GM10266 (cell line): ENCODE measurements around the gene TTC34.
"Not testable (repeated sequence)": the region's sequence is repeated elsewhere in the genome, so short reads cannot be mapped to it uniquely, and the experiment has no call there.

Experiments
- DNase-seq: peaks from one replicate; pipeline ENCODE4 v3.0.0; 2012; ENCODE audit errors: extremely low spot score
- TF ChIP-seq, protein P1 (sequence below): IDR thresholded peaks from 2 replicates; pipeline ENCODE4 v1.5.1; 2012; ENCODE audit warnings: mild to moderate bottlenecking, low read depth; ENCODE audit not compliant: control insufficient read depth, insufficient read depth; ENCODE audit errors: missing control alignments

The TTC34 gene

DNA sequence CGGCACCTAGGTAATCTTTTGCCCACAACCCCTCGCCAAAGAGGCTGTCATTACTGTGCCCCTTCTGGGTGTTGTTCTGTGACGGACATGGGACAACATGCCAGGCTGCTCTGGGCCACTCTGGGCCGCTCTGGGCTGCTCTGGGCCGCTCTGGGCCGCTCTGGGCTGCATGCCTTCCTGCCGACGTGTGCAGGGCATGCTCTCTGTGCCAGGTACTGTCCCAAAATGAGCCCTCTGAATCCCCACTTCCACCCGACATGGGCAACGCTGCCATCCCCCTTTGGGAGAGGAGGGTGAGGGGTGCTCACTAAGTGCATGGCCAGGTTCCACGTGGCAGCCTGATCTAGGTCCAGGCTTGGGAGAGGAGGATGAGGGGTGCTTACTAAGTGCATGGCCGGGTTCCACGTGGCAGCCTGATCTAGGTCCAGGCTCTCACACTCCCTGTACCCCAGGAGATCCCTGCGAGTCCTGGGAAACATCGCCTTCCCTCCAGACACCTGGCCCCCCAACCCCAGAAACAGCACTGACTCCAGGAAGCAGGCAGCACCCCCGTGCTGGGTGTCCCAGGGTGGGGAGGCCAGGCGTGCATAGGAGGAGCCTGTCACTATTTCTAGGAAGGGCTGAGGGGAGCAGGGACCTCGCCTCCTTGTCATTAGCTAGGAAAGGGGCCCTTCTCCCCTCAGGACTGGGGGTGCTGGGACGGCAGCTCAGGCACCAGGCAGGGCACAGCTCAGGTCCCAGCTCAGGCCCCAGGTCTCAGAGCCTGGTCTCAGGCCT, 16.5 kb downstream of the TTC34 start:
- TF ChIP-seq, protein P1, sequence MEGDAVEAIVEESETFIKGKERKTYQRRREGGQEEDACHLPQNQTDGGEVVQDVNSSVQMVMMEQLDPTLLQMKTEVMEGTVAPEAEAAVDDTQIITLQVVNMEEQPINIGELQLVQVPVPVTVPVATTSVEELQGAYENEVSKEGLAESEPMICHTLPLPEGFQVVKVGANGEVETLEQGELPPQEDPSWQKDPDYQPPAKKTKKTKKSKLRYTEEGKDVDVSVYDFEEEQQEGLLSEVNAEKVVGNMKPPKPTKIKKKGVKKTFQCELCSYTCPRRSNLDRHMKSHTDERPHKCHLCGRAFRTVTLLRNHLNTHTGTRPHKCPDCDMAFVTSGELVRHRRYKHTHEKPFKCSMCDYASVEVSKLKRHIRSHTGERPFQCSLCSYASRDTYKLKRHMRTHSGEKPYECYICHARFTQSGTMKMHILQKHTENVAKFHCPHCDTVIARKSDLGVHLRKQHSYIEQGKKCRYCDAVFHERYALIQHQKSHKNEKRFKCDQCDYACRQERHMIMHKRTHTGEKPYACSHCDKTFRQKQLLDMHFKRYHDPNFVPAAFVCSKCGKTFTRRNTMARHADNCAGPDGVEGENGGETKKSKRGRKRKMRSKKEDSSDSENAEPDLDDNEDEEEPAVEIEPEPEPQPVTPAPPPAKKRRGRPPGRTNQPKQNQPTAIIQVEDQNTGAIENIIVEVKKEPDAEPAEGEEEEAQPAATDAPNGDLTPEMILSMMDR = no peak

DNA sequence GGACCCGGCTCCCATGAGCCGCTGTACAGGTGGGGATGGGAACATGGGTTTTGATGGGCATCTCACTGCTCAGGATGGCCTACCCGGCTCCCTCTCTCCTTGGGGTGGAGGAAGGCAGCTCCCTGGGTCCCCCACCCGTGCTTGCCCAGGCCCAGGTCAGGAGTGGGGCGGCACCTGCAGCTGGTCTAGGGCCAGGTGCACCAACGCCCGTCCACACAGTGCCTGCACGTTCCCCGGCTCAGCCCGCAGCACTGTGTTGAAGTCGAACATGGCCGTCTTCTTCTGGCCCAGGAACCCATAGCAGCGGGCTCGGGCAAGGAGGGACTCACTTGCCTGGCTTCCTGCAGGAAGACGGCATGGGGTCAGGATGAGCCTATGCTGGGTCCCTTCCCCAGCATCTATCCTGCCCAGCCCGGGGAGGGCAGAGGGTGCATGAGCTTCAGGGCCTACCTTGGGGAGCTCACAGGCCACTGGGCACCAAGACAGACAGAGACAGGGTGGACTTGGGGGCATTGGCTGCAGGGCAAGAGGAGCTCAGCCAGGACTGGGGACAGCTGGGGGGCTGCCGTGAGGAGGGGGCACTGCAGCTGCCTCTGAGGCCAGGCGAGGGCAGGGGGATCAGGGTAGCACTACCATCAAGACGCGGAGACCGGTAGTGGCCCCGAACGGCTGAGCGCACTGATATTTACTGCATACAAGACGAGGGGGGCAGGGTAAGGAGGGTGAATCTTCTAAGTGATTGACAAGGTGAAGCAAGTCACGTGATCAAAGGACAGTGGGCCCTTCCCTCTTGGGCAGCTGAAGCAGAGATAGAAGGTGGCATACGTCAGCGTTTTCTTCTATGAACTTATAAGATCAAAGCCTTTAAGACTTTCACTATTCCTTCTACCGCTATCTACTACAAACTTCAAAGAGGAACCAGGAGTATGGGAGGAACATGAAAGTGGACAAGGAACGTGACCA, 17.8 kb downstream of the TTC34 start:
- no peak for DNase-seq
- TF ChIP-seq, protein P1 = no peak

More for the DNA sequence above, 16.5 kb downstream of the TTC34 start:
- no peak for DNase-seq

DNA sequence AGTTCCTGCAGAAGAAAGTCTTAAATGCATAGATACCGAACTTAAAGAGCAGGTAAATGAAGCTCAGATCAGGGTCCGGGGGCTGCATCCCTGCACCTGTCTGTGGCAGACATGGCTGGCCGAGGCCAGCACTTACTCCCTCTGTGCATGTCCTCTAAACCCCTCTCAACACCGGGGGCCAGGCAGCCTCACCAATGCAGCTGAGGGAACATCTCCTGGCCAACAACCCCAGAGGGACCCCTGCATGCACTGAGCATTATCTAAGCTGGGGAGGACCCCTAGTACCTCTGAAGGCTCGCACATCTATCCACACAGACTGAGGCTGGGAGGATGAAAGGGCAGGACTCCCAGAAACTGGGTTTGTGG, 18.4 kb downstream of the TTC34 start:
- no peak for DNase-seq
- TF ChIP-seq, protein P1 = no peak

DNA sequence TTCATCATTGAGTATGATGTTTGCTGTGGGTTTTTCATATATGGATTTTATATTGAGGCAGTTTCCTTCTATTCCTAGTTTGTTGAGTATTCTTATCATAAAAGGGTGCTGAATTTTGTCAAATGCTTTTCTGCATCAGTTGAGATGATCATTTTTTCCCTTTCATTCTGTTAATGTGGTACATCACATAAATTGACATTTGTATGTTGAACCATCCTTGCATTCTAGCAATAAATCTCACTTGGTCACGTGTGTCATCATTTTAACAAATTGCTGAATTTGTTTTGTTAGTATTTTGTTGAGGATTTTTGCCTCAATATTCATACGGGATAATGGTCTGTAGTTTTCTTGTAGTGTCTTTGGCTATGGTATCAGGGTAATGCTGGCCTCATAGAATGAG, 19.9 kb downstream of the TTC34 start:
- no peak for DNase-seq
- TF ChIP-seq, protein P1 = no peak

DNA sequence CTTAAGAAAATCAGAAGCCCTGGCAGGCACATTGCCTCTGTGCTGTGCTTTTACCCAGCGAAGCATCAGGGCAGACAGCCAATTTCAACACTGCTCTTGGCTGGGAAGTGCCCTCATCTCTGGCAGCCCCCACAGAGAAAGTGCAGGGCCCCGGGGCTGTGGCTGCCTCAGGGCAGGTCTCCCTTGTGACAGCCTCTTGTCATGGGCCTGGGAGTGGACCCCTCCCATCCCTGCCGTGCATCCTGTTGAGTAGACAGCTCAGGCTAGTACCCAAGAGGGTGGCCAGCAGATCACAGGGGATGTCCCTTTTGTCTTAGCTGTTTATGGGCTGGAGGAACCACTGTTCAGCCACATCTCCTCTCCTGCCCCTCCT, 23.3 kb downstream of the TTC34 start:
- DNase-seq = no peak
- TF ChIP-seq, protein P1 = no peak

DNA sequence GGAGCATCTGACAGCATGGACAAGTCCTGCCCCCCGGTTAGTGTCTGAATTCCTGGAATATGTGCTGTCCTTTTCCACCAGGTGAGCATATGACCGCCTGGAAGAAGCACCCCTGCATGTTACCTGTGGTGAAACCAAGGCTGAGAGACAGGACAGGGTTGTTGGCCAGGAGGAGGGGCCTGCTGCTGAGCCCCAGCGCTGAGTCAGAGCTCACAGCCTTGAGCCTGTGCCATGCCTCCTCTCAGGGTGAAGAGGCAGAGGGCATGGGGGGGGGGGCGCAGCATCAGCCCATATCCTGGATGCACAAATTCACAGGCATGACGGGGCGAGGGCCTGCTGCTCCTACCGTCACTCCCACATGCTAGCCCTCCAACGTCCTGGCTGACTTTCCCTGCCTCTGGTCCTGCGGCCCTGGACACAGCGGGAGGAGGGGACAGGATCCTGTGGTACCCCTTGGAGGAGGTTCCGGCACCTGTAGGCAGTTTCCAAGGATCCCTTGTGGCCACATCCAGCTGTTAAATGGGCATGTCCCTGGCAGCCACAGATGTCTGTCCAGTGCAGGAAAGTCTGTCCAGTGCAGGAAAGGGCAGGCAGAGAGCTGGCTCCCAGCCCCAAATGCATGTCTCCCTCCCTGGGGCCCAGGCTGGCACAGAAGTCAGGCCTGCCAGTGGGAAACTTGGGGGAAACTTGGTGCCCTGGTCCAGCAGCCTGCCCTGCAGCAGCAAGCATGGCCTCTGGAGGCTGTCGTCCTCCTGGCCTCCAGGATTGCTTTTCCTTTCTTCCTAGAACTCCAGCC, 23.9 kb downstream of the TTC34 start:
- TF ChIP-seq, protein P1 = no peak
- DNase-seq = no peak

DNA sequence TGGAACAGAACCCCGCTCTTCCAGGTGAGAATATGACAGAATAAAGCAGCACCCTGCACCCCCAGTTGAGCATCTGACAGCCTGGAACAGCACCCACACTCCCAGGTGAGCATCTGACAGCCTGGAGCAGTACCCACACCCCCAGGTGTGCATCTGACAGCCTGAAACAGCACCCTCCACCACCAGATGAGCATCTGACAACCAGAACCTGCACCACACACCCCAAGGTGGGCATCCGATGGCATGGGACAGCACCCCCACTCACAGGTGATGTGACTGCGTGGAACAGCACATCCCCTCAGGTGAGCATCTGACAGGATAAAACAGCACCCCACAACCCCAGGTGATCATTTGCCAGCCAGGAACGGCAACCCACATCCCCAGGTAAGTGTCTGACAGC, 26.2 kb downstream of the TTC34 start:
- not testable (repeated sequence) for DNase-seq

DNA sequence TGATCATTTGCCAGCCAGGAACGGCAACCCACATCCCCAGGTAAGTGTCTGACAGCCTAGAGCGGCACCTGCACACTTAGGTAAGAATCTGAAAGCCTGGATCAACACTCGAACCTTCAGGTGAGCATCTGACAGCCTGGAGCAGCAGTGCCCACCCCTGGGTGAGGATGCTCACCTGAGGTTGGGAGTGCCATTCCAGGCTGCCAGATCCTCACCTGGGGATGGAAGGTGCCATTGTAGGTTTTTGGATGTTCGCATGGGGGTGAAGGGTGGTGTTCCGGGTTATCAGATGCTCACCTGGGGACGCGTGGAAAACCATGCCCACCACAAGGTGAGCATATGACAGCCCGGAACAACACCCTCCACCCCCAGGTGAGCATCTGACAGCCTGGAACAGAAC, 33.4 kb downstream of the TTC34 start:
- DNase-seq = not testable (repeated sequence)

DNA sequence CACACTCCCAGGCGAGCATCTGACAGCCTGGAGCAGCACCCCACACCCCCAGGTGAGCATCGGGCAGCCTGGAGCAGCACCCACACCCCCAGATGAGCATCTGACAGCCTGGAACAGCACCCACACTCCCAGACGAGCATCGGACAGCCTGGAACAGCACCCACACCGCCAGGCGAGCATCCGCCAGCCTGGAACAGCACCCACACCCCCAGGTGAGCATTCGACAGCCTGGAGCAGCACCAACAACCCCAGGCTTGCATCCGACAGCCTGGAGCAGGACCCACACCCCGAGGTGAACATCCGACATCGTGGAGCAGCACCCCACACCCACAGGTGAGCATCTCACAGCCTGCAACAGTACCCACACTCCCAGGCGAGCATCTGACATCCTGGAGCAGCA, 42.1 kb downstream of the TTC34 start:
- not testable (repeated sequence) for DNase-seq

DNA sequence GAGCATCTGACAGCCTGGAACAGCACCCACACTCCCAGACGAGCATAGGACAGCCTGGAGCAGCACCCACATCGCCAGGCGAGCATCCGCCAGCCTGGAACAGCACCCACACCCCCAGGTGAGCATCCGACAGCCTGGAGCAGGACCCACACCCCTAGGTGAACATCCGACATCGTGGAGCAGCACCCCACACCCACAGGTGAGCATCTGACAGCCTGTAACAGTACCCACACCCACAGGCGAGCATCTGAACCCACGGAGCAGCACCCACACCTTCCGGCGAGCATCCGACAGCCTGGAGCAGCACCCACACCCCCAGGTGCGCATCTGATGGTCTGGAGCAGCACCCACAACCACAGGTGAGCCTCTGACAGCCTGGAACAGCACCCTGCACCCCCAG, 44.0 kb downstream of the TTC34 start:
- not testable (repeated sequence) for DNase-seq

DNA sequence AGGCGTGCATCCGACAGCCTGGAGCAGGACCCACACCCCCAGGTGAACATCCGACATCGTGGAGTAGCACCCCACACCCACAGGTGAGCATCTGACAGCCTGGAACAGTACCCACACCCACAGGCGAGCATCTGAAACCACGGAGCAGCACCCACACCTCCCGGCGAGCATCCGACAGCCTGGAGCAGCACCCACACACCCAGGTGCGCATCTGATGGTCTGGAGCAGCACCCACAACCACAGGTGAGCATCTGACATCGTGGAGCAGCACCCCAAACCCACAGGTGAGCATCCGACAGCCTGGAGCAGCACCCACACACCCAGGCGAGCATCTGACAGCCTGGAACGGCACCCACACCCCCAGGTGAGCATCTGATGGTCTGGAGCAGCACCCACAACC, 46.1 kb downstream of the TTC34 start:
- not testable (repeated sequence) for DNase-seq
